Epithelial cell of prostate (primary cell): ENCODE measurements around the gene ULK1.

Experiments
- DNase-seq: peaks from one replicate; pipeline ENCODE4 v3.0.0-alpha.2; 2011; ENCODE audit warnings: low read depth, low spot score
- H3K27ac ChIP-seq: fragments of 450-650 bp; 2 replicates; pipeline ENCODE4 v1.5.1; 2017; ENCODE audit warnings: mild to moderate bottlenecking

ULK1 gene

GRCh38 chr12:131905630-131906091 lies 11.2 kb downstream of the ULK1 start:
- DNase-seq, result no peak
- H3K27ac ChIP-seq, result no peak overlapping the region

- H3K27ac ChIP-seq, result no peak overlapping the region
- no peak for DNase-seq
Measured at GRCh38 chr12:131907379-131908091, 13.1 kb downstream of the ULK1 start.

GRCh38 chr12:131908092-131909080 lies 14.0 kb downstream of the ULK1 start:
- no peak for DNase-seq

GRCh38 chr12:131909081-131909751 lies 14.8 kb downstream of the ULK1 start:
- no peak overlapping the region for H3K27ac ChIP-seq
- no peak for DNase-seq

More at GRCh38 chr12:131908092-131909080, 14.0 kb downstream of the ULK1 start:
- H3K27ac ChIP-seq, result no peak overlapping the region

- DNase-seq, result no peak
- H3K27ac ChIP-seq, result no peak overlapping the region
Measured at GRCh38 chr12:131909752-131910219, 15.4 kb downstream of the ULK1 start.

- no peak for DNase-seq
- no peak overlapping the region for H3K27ac ChIP-seq
Measured at GRCh38 chr12:131910302-131911027, 16.0 kb downstream of the ULK1 start.

GRCh38 chr12:131911028-131911650 lies 16.7 kb downstream of the ULK1 start:
- no peak overlapping the region for H3K27ac ChIP-seq
- no peak for DNase-seq

- no peak overlapping the region for H3K27ac ChIP-seq
- no peak for DNase-seq
Measured at GRCh38 chr12:131911851-131912477, 17.5 kb downstream of the ULK1 start.

GRCh38 chr12:131912518-131913274 lies 18.3 kb downstream of the ULK1 start:
- H3K27ac ChIP-seq, result no peak overlapping the region
- DNase-seq, result no peak

- no peak overlapping the region for H3K27ac ChIP-seq
- DNase-seq, result no peak
Measured at GRCh38 chr12:131913666-131914065, 19.2 kb downstream of the ULK1 start.

GRCh38 chr12:131914179-131914702 lies 19.8 kb downstream of the ULK1 start:
- DNase-seq, result no peak
- H3K27ac ChIP-seq, result no peak overlapping the region

- no peak for DNase-seq
Measured at GRCh38 chr12:131915000-131915689, 20.7 kb downstream of the ULK1 start.

GRCh38 chr12:131915823-131916222 lies 21.4 kb downstream of the ULK1 start:
- DNase-seq, result no peak
- no peak overlapping the region for H3K27ac ChIP-seq

More at GRCh38 chr12:131915000-131915689, 20.7 kb downstream of the ULK1 start:
- no peak overlapping the region for H3K27ac ChIP-seq

- DNase-seq, result no peak
- H3K27ac ChIP-seq, result no peak overlapping the region
Measured at GRCh38 chr12:131916306-131917138, 22.1 kb downstream of the ULK1 start.

GRCh38 chr12:131917139-131917710 lies 22.8 kb downstream of the ULK1 start:
- H3K27ac ChIP-seq, result no peak overlapping the region
- no peak for DNase-seq

GRCh38 chr12:131917711-131918306 lies 23.4 kb downstream of the ULK1 start:
- H3K27ac ChIP-seq, result no peak overlapping the region
- no peak for DNase-seq
